Measurements from ENCODE around the gene CLIC5.

Gene CLIC5

GRCh38 chr6:45922728-45923351 is 92.8 kb downstream of the CLIC5 start:
- DNase-seq, result peak; percentile 73 to 74

- no peak for DNase-seq
These were observed 93.9 kb downstream of the CLIC5 start for GRCh38 chr6:45921691-45922281.

- no peak for DNase-seq
These were observed 94.7 kb downstream of the CLIC5 start for GRCh38 chr6:45920819-45921511.

GRCh38 chr6:45917439-45917838 is 98.2 kb downstream of the CLIC5 start:
- no peak for DNase-seq

GRCh38 chr6:45916692-45917091 is 99.0 kb downstream of the CLIC5 start:
- no peak for DNase-seq

- DNase-seq, result no peak
These were observed 99.7 kb downstream of the CLIC5 start for GRCh38 chr6:45915780-45916468.

- DNase-seq, result no peak
These were observed 104.0 kb downstream of the CLIC5 start for GRCh38 chr6:45911691-45912090.

- no peak for DNase-seq
These were observed 111.7 kb downstream of the CLIC5 start for GRCh38 chr6:45903959-45904358.

- no peak for DNase-seq
These were observed 112.7 kb downstream of the CLIC5 start for GRCh38 chr6:45902984-45903383.

- DNase-seq, result no peak
These were observed 113.7 kb downstream of the CLIC5 start for GRCh38 chr6:45901767-45902650.

- no peak for DNase-seq
These were observed 114.6 kb downstream of the CLIC5 start for GRCh38 chr6:45900808-45901752.

GRCh38 chr6:45899683-45899946 is 116.0 kb downstream of the CLIC5 start:
- no peak for DNase-seq

GRCh38 chr6:45898941-45899682 is 116.5 kb downstream of the CLIC5 start:
- DNase-seq, result no peak

GRCh38 chr6:45896783-45897441 is 118.7 kb downstream of the CLIC5 start:
- no peak for DNase-seq

- DNase-seq, result no peak
These were observed 120.1 kb downstream of the CLIC5 start for GRCh38 chr6:45895569-45895968.

GRCh38 chr6:45892696-45893245 is 122.9 kb downstream of the CLIC5 start:
- DNase-seq, result no peak

- no peak for DNase-seq
These were observed 123.5 kb downstream of the CLIC5 start for GRCh38 chr6:45892196-45892595.

- DNase-seq, result no peak
These were observed 128.9 kb downstream of the CLIC5 start for GRCh38 chr6:45886776-45887175.

GRCh38 chr6:45884336-45884735 is 131.3 kb downstream of the CLIC5 start:
- no peak for DNase-seq

GRCh38 chr6:45882671-45883070 is 133.0 kb downstream of the CLIC5 start:
- DNase-seq, result no peak
